Left ventricle myocardium inferior (tissue), 1 donor: Measurements from ENCODE around the gene SGCD. TPM values are rescaled to one million over a fixed set of nuclear protein-coding genes. Genes with fewer than 3 reads are reported as not detected.
A peak's percentile ranks its signal among the peaks of the same experiment; 100 is the strongest.

Experiments
- DNase-seq: peaks from one replicate; pipeline ENCODE4 v3.0.0-alpha.2; 2020
- H3K27ac ChIP-seq: fragments of 200-600 bp; replicated peaks from 2 replicates; pipeline ENCODE4 v1.8.0; 2021
- H3K27me3 ChIP-seq: fragments of 200-600 bp; 2 replicates; pipeline ENCODE4 v1.8.0; 2021; ENCODE audit warnings: low read depth
- H3K36me3 ChIP-seq: fragments of 200-600 bp; 2 replicates; pipeline ENCODE4 v1.8.0; 2021
- H3K4me1 ChIP-seq: fragments of 200-600 bp; 2 replicates; pipeline ENCODE4 v1.8.0; 2021
- H3K4me3 ChIP-seq: fragments of 200-600 bp; 2 replicates; pipeline ENCODE4 v1.8.0; 2021; ENCODE audit warnings: mild to moderate bottlenecking, moderate library complexity
- H3K9me3 ChIP-seq: fragments of 200-600 bp; replicated peaks from 2 replicates; pipeline ENCODE4 v1.8.0; 2021
- CTCF ChIP-seq: fragments of 200-600 bp; IDR thresholded peaks from 2 replicates; pipeline ENCODE4 v1.8.0; 2021; ENCODE audit warnings: antibody characterized with exemption, mild to moderate bottlenecking, borderline replicate concordance
- intact Hi-C: fragments of 100-400 bp; cut with micrococcal nuclease; formaldehyde crosslinking; loops from one replicate; pipeline ENCODE4 v1.11.0; 2022
- total RNA-seq: library from RNA; stranded (reverse); fragmentation: NEBNext Ultra II Directional; extraction: Animal tissue kit (Norgen Biotek cat#: 25700); gene quantifications from one replicate; pipeline ENCODE4 v1.2.1, GENCODE V29; 2021
- donor health status: DM: no; HTN: yes; CAD: no; lungs with severe emphysema.

SGCD gene
- total RNA-seq, 1 donor from 2014 or later = 98.7 TPM

GRCh38 chr5:156471893-156472292 is 144.9 kb downstream of the SGCD start:
- Histone ChIP-seq H3K27me3 (no peaks in the 10 kb centered on the region), H3K4me1 (peaks cover 39% of the 10 kb centered on the region), H3K36me3 (no peaks in the 10 kb centered on the region), H3K4me3 (no peak overlapping the region), H3K9me3 (no peaks in the 10 kb centered on the region), H3K27ac (no peak overlapping the region)
- no peak for DNase-seq
- TF ChIP-seq CTCF = no peak
- intact Hi-C loops = no loop called here

- Histone ChIP-seq H3K27ac (peak overlapping the region; percentile 75), H3K36me3 (no peaks in the 10 kb centered on the region), H3K4me3 (no peak overlapping the region), H3K4me1 (peaks cover 46% of the 10 kb centered on the region), H3K9me3 (no peaks in the 10 kb centered on the region), H3K27me3 (no peaks in the 10 kb centered on the region)
- intact Hi-C loops = no loop called here
- no peak for TF ChIP-seq CTCF
- no peak for DNase-seq
Measured at GRCh38 chr5:156473269-156473908, 146.4 kb downstream of the SGCD start.

- no peak for TF ChIP-seq CTCF
- Histone ChIP-seq H3K9me3 (no peaks in the 10 kb centered on the region), H3K36me3 (no peaks in the 10 kb centered on the region), H3K4me1 (peaks cover 46% of the 10 kb centered on the region), H3K27ac (peak overlapping the region; percentile 75), H3K27me3 (no peaks in the 10 kb centered on the region), H3K4me3 (no peak overlapping the region)
- peak; percentile 71 for DNase-seq
- intact Hi-C loops = no loop called here
Measured at GRCh38 chr5:156474251-156474650, 147.3 kb downstream of the SGCD start.

GRCh38 chr5:156475182-156476157 is 148.5 kb downstream of the SGCD start:
- Histone ChIP-seq H3K4me1 (peaks cover 53% of the 10 kb centered on the region), H3K36me3 (no peaks in the 10 kb centered on the region), H3K27me3 (no peaks in the 10 kb centered on the region), H3K4me3 (no peak overlapping the region), H3K27ac (peak overlapping the region; percentile 75), H3K9me3 (no peaks in the 10 kb centered on the region)
- peak; percentile 29 for DNase-seq
- no peak for TF ChIP-seq CTCF
- intact Hi-C loops = no loop called here

GRCh38 chr5:156476158-156476551 is 149.2 kb downstream of the SGCD start:
- H3K4me1 ChIP-seq = peaks cover 53% of the 10 kb centered on the region
- intact Hi-C loops = no loop called here

More at GRCh38 chr5:156476158-156476551, 149.2 kb downstream of the SGCD start:
- H3K9me3 ChIP-seq = no peaks in the 10 kb centered on the region
- H3K4me3 ChIP-seq = no peak overlapping the region
- TF ChIP-seq CTCF = no peak
- no peak for DNase-seq
- H3K27me3 ChIP-seq = no peaks in the 10 kb centered on the region
- no peaks in the 10 kb centered on the region for H3K36me3 ChIP-seq
- H3K27ac ChIP-seq = peak overlapping the region; percentile 75
